HepG2 (cell line): ENCODE results near the gene C20orf204. TPM values are rescaled to one million over a fixed set of nuclear protein-coding genes. Genes with fewer than 3 reads are reported as not detected.
A peak's percentile ranks its signal among the peaks of the same experiment; 100 is the strongest.

Experiments
- ATRX ChIP-seq: sonication (generic); formaldehyde crosslinking; IDR thresholded peaks from 2 replicates; pipeline ENCODE4 v1.4.0; 2020; ENCODE audit warnings: missing genetic modification reagents, borderline replicate concordance
- CREM ChIP-seq, 2 experiments: sonication (generic) in 1 of 2; formaldehyde crosslinking in 1 of 2; IDR thresholded peaks; 2 replicates each; pipeline versions ENCODE4 v1.4.0 to v1.6.1; 2016 to 2020; ENCODE audit warnings: antibody characterized with exemption in 1 of 2, mild to moderate bottlenecking in 1 of 2, missing genetic modification reagents in 1 of 2
- HNRNPK ChIP-seq: fragments of 200-400 bp; formaldehyde crosslinking; IDR thresholded peaks from 2 replicates; pipeline ENCODE4 v1.6.1; 2018; ENCODE audit warnings: low read length, low read depth, moderate library complexity, mild to moderate bottlenecking; ENCODE audit not compliant: poor library complexity, severe bottlenecking
- KLF15 ChIP-seq: sonication (generic); formaldehyde crosslinking; IDR thresholded peaks from 2 replicates; pipeline ENCODE4 v1.8.1; 2023; ENCODE audit warnings: borderline replicate concordance, mild to moderate bottlenecking, inconsistent platforms, missing genetic modification reagents, mixed read lengths
- SMARCC2 ChIP-seq: fragments of 450-650 bp; IDR thresholded peaks from 2 replicates; pipeline ENCODE4 v1.6.1; 2017; ENCODE audit warnings: antibody characterized with exemption, mild to moderate bottlenecking
- SP1 ChIP-seq, 2 experiments: fragments of 450-650 bp in 1 of 2; sonication (generic) in 1 of 2; formaldehyde crosslinking in 1 of 2; IDR thresholded peaks; 2 replicates each; pipeline versions ENCODE4 v1.4.0 to v1.6.1; 2016 to 2020; ENCODE audit warnings: missing genetic modification reagents in 1 of 2
- SRSF9 ChIP-seq: fragments of 200-400 bp; formaldehyde crosslinking; IDR thresholded peaks from 2 replicates; pipeline ENCODE4 v1.6.1; 2018; ENCODE audit warnings: borderline replicate concordance, mild to moderate bottlenecking, low read depth, low read length; ENCODE audit not compliant: insufficient read depth, poor library complexity, severe bottlenecking
- TIGD3 ChIP-seq: sonication (generic); formaldehyde crosslinking; IDR thresholded peaks from 2 replicates; pipeline ENCODE4 v1.5.1; 2020; ENCODE audit warnings: mild to moderate bottlenecking, missing genetic modification reagents, borderline replicate concordance
- ZNF124 ChIP-seq: sonication (generic); formaldehyde crosslinking; IDR thresholded peaks from 2 replicates; pipeline ENCODE4 v1.4.0; 2020; ENCODE audit warnings: missing genetic modification reagents
- ZNF367 ChIP-seq: sonication (generic); formaldehyde crosslinking; IDR thresholded peaks from 2 replicates; pipeline ENCODE4 v1.4.0; 2020; ENCODE audit warnings: missing genetic modification reagents, borderline replicate concordance
- ZNF577 ChIP-seq: sonication (generic); formaldehyde crosslinking; IDR thresholded peaks from 2 replicates; pipeline ENCODE4 v1.4.0; 2020; ENCODE audit warnings: mild to moderate bottlenecking, low read depth, missing genetic modification reagents, borderline replicate concordance
- ZNF619 ChIP-seq: sonication (generic); formaldehyde crosslinking; IDR thresholded peaks from 2 replicates; pipeline ENCODE4 v1.4.0; 2020; ENCODE audit warnings: mild to moderate bottlenecking, missing genetic modification reagents
- ZNF629 ChIP-seq: sonication (generic); formaldehyde crosslinking; conservative IDR thresholded peaks from 2 replicates; pipeline ENCODE4 v1.5.0; 2020; ENCODE audit warnings: missing genetic modification reagents
- ZNF747 ChIP-seq: sonication (generic); formaldehyde crosslinking; IDR thresholded peaks from 2 replicates; pipeline ENCODE4 v1.8.1; 2023; ENCODE audit warnings: missing genetic modification reagents, mild to moderate bottlenecking, borderline replicate concordance
- polyA plus RNA-seq, 8 experiments: library from polyadenylated mRNA; depleted of rRNA in 3 of 8; stranded (reverse) in 7 of 8; unstranded in 1 of 8; fragments of >200 nt; fragmentation: Illumina TruSeq in 4 of 8; extraction: Trizol in 4 of 8; gene quantifications; 2 replicates each; pipeline versions ENCODE4 v1.2.1 to v1.2.3, GENCODE V29; 2011 to 2016; ENCODE audit warnings: low read depth in 4 of 8, missing spikeins in 1 of 8, mixed read lengths in 1 of 8; ENCODE audit not compliant: insufficient read depth in 1 of 8
- total RNA-seq, 5 experiments: library from RNA; depleted of rRNA; stranded (reverse); fragments of >200 nt; fragmentation: Illumina TruSeq; extraction: Trizol; gene quantifications; 2 replicates each; pipeline ENCODE4 v1.2.3, GENCODE V29; 2016; ENCODE audit warnings: low read depth in 1 of 5
- TF ChIP-seq, protein P1 (sequence below): sonication (generic); formaldehyde crosslinking; IDR thresholded peaks from 2 replicates; pipeline ENCODE4 v1.4.0; 2020; ENCODE audit warnings: missing genetic modification reagents, borderline replicate concordance
- TF ChIP-seq, protein P2 (sequence below): sonication (generic); formaldehyde crosslinking; IDR thresholded peaks from 2 replicates; pipeline ENCODE4 v1.4.0; 2020; ENCODE audit warnings: mild to moderate bottlenecking, missing genetic modification reagents
- TF ChIP-seq, protein P3 (sequence below): sonication (generic); formaldehyde crosslinking; IDR thresholded peaks from 2 replicates; pipeline ENCODE4 v1.4.0; 2020; ENCODE audit warnings: missing genetic modification reagents

Gene C20orf204
- total and polyA plus RNA-seq, 2 of the 13 experiments (the other 11 are each of a cell fraction or from before 2014, with no cell fraction given), result 22.1 to 80.0 TPM

GRCh38 chr20:64023361-64024140, 12.4 kb upstream of the C20orf204 start (continued):
- TF ChIP-seq TIGD3 (CRISPR knock-in tag) (no peak), ZNF629 (CRISPR knock-in tag) (no peak), ZNF124 (no peak), ZNF619 (CRISPR knock-in tag) (no peak), ZNF577 (CRISPR knock-in tag) (no peak), ZNF367 (CRISPR knock-in tag) (no peak), SMARCC2 (no peak), ATRX (0 out of 2 replicates have a peak, but pooled peaks have one; percentile 44), CREM (IDR thresholded peaks at IDR 0.05) (no peak), CREM (CRISPR knock-in tag; IDR thresholded peaks at IDR 0.05) (no peak), HNRNPK (no peak), SP1 (IDR thresholded peaks at IDR 0.05) (no peak), SP1 (CRISPR knock-in tag; IDR thresholded peaks at IDR 0.05) (no peak; the same call in 1 of the 2 replicates), ZNF747 (no peak), KLF15 (no peak), SRSF9 (no peak)
- TF ChIP-seq, protein P1, sequence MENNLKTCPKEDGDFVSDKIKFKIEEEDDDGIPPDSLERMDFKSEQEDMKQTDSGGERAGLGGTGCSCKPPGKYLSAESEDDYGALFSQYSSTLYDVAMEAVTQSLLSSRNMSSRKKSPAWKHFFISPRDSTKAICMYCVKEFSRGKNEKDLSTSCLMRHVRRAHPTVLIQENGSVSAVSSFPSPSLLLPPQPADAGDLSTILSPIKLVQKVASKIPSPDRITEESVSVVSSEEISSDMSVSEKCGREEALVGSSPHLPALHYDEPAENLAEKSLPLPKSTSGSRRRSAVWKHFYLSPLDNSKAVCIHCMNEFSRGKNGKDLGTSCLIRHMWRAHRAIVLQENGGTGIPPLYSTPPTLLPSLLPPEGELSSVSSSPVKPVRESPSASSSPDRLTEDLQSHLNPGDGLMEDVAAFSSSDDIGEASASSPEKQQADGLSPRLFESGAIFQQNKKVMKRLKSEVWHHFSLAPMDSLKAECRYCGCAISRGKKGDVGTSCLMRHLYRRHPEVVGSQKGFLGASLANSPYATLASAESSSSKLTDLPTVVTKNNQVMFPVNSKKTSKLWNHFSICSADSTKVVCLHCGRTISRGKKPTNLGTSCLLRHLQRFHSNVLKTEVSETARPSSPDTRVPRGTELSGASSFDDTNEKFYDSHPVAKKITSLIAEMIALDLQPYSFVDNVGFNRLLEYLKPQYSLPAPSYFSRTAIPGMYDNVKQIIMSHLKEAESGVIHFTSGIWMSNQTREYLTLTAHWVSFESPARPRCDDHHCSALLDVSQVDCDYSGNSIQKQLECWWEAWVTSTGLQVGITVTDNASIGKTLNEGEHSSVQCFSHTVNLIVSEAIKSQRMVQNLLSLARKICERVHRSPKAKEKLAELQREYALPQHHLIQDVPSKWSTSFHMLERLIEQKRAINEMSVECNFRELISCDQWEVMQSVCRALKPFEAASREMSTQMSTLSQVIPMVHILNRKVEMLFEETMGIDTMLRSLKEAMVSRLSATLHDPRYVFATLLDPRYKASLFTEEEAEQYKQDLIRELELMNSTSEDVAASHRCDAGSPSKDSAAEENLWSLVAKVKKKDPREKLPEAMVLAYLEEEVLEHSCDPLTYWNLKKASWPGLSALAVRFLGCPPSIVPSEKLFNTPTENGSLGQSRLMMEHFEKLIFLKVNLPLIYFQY, result no peak
- TF ChIP-seq, protein P2, sequence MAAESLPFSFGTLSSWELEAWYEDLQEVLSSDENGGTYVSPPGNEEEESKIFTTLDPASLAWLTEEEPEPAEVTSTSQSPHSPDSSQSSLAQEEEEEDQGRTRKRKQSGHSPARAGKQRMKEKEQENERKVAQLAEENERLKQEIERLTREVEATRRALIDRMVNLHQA, result no peak
- TF ChIP-seq, protein P3, sequence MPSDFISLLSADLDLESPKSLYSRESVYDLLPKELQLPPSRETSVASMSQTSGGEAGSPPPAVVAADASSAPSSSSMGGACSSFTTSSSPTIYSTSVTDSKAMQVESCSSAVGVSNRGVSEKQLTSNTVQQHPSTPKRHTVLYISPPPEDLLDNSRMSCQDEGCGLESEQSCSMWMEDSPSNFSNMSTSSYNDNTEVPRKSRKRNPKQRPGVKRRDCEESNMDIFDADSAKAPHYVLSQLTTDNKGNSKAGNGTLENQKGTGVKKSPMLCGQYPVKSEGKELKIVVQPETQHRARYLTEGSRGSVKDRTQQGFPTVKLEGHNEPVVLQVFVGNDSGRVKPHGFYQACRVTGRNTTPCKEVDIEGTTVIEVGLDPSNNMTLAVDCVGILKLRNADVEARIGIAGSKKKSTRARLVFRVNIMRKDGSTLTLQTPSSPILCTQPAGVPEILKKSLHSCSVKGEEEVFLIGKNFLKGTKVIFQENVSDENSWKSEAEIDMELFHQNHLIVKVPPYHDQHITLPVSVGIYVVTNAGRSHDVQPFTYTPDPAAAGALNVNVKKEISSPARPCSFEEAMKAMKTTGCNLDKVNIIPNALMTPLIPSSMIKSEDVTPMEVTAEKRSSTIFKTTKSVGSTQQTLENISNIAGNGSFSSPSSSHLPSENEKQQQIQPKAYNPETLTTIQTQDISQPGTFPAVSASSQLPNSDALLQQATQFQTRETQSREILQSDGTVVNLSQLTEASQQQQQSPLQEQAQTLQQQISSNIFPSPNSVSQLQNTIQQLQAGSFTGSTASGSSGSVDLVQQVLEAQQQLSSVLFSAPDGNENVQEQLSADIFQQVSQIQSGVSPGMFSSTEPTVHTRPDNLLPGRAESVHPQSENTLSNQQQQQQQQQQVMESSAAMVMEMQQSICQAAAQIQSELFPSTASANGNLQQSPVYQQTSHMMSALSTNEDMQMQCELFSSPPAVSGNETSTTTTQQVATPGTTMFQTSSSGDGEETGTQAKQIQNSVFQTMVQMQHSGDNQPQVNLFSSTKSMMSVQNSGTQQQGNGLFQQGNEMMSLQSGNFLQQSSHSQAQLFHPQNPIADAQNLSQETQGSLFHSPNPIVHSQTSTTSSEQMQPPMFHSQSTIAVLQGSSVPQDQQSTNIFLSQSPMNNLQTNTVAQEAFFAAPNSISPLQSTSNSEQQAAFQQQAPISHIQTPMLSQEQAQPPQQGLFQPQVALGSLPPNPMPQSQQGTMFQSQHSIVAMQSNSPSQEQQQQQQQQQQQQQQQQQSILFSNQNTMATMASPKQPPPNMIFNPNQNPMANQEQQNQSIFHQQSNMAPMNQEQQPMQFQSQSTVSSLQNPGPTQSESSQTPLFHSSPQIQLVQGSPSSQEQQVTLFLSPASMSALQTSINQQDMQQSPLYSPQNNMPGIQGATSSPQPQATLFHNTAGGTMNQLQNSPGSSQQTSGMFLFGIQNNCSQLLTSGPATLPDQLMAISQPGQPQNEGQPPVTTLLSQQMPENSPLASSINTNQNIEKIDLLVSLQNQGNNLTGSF (CRISPR knock-in tag), result no peak
